OCI-LY3 (cell line): Measurements from ENCODE around the gene WNT2.
A peak's percentile ranks its signal among the peaks of the same experiment; 100 is the strongest.

Experiments used
- H2AFZ ChIP-seq: fragments of 200-600, 300-600 bp; shearing (Covaris generic); 2 replicates; pipeline ENCODE4 v1.6.0; 2014; ENCODE audit warnings: antibody characterized with exemption, low read depth, low read length
- H3K27ac ChIP-seq: fragments of 200-600, 300-600 bp; sonication (generic); 2 replicates; pipeline ENCODE4 v1.5.1; 2014; ENCODE audit warnings: mild to moderate bottlenecking, low read length, moderate library complexity, mixed read lengths
- H3K27me3 ChIP-seq: fragments of 200-600, 300-600 bp; sonication (generic); 2 replicates; pipeline ENCODE4 v1.6.1; 2014; ENCODE audit warnings: low read depth, low read length, mixed read lengths
- H3K36me3 ChIP-seq: fragments of 200-600, 300-600 bp; sonication (generic); replicated peaks from 2 replicates; pipeline ENCODE3; 2014; ENCODE audit warnings: low read depth, low read length, mixed read lengths
- H3K4me1 ChIP-seq: fragments of 300-600, 200-600 bp; sonication (generic); 2 replicates; pipeline ENCODE4 v1.6.1; 2014; ENCODE audit warnings: low read length, mixed read lengths
- H3K4me2 ChIP-seq: fragments of 200-600, 300-600 bp; sonication (generic); 2 replicates; pipeline ENCODE4 v1.6.1; 2014; ENCODE audit warnings: low read length, mixed read lengths
- H3K4me3 ChIP-seq: fragments of 300-600, 200-600 bp; sonication (generic); 2 replicates; pipeline ENCODE4 v1.5.1; 2014; ENCODE audit warnings: antibody characterized with exemption, mild to moderate bottlenecking, low read length, moderate library complexity
- H3K79me2 ChIP-seq: fragments of 300-600, 200-600 bp; shearing (Covaris generic); 2 replicates; pipeline ENCODE4 v1.6.1; 2014; ENCODE audit warnings: mild to moderate bottlenecking, low read length, mixed read lengths
- H3K9ac ChIP-seq: fragments of 300-600, 200-600 bp; shearing (Covaris generic); 2 replicates; pipeline ENCODE4 v1.6.0; 2014; ENCODE audit warnings: mild to moderate bottlenecking, low read length, moderate library complexity
- H3K9me3 ChIP-seq: fragments of 200-600, 300-600 bp; shearing (Covaris generic); 2 replicates; pipeline ENCODE4 v1.6.1; 2014; ENCODE audit warnings: low read length, mixed read lengths; ENCODE audit not compliant: insufficient read depth
- H4K20me1 ChIP-seq: fragments of 200-600, 300-600 bp; sonication (generic); 2 replicates; pipeline ENCODE4 v1.6.1; 2016; ENCODE audit warnings: low read length, mixed read lengths; ENCODE audit not compliant: insufficient read depth
- CTCF ChIP-seq: fragments of 200-600, 300-600 bp; sonication (generic); IDR thresholded peaks from 2 replicates; pipeline ENCODE4 v1.5.1; 2014; ENCODE audit warnings: antibody characterized with exemption, low read length, low read depth
- EZH2phosphoT487 ChIP-seq: fragments of 200-600 bp; shearing (Covaris generic); IDR thresholded peaks from 2 replicates; pipeline ENCODE4 v1.6.1; 2018; ENCODE audit warnings: antibody characterized with exemption, mixed run types, low read depth

WNT2 gene

DNA sequence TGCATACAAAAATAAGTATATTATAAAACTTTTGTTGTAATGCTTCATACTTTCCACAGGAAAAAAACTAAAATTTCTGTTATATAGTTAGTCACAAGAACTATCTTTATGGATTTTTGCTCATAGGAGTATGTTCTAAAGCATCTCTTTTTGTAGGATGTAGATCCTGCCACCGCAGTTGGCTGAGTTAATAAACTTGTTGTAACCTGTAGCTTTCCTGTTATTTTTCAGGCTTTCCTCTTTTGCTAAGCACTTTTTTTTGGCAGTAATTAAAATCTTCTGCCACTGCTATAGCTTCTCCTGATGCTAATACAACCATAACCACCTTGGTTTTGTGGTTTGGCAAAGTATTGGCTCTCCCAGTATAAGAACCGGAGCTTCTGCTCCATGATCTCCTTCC lies 60.3 kb downstream of the WNT2 start:
- Histone ChIP-seq H3K4me1 (no peaks in the 10 kb centered on the region), H3K4me3 (no peak overlapping the region), H3K27me3 (no peaks in the 10 kb centered on the region), H3K79me2 (no peaks in the 10 kb centered on the region), H3K9me3 (no peaks in the 10 kb centered on the region), H2AFZ (no peak overlapping the region), H3K9ac (no peak overlapping the region), H4K20me1 (no peaks in the 10 kb centered on the region), H3K36me3 (no peaks in the 10 kb centered on the region), H3K4me2 (no peak overlapping the region), H3K27ac (no peak overlapping the region)
- TF ChIP-seq CTCF (no peak), EZH2phosphoT487 (no peak)

- Histone ChIP-seq H2AFZ (no peak overlapping the region), H3K27me3 (no peaks in the 10 kb centered on the region), H3K4me3 (no peak overlapping the region), H4K20me1 (no peaks in the 10 kb centered on the region), H3K27ac (no peak overlapping the region), H3K79me2 (no peaks in the 10 kb centered on the region), H3K36me3 (no peaks in the 10 kb centered on the region), H3K9ac (no peak overlapping the region), H3K4me2 (no peak overlapping the region), H3K4me1 (0 out of 2 replicates have a peak, but pooled peaks cover 4% of the 10 kb centered on the region), H3K9me3 (no peaks in the 10 kb centered on the region)
- TF ChIP-seq EZH2phosphoT487 = no peak
- TF ChIP-seq CTCF = no peak
These were observed 63.2 kb downstream of the WNT2 start for GRCh38 chr7:117259615-117260014.

GRCh38 chr7:117251687-117252086 lies 71.2 kb downstream of the WNT2 start:
- Histone ChIP-seq H4K20me1 (no peaks in the 10 kb centered on the region), H3K27ac (peak overlapping the region; percentile 41), H3K36me3 (no peaks in the 10 kb centered on the region), H3K9ac (peak overlapping the region; percentile 30), H3K4me1 (peaks cover 35% of the 10 kb centered on the region), H2AFZ (peak overlapping the region; percentile 57; the same call in 1 of the 2 replicates), H3K79me2 (no peaks in the 10 kb centered on the region), H3K4me2 (peak overlapping the region; percentile 68), H3K27me3 (no peaks in the 10 kb centered on the region), H3K4me3 (peak overlapping the region; percentile 23), H3K9me3 (no peaks in the 10 kb centered on the region)
- TF ChIP-seq EZH2phosphoT487 (no peak), CTCF (no peak)

- TF ChIP-seq CTCF (no peak), EZH2phosphoT487 (no peak)
- H3K27me3 ChIP-seq = no peaks in the 10 kb centered on the region
- no peaks in the 10 kb centered on the region for H4K20me1 ChIP-seq
- no peak overlapping the region for H3K4me2 ChIP-seq
- H3K79me2 ChIP-seq = no peaks in the 10 kb centered on the region
- no peak overlapping the region for H3K27ac ChIP-seq
- no peak overlapping the region for H3K4me3 ChIP-seq
- H3K4me1 ChIP-seq = peaks cover 35% of the 10 kb centered on the region
- H3K9ac ChIP-seq = peak overlapping the region; percentile 30; the same call in 1 of the 2 replicates
- H3K36me3 ChIP-seq = no peaks in the 10 kb centered on the region
- H2AFZ ChIP-seq = no peak overlapping the region
- H3K9me3 ChIP-seq = no peaks in the 10 kb centered on the region
These were observed 72.1 kb downstream of the WNT2 start for GRCh38 chr7:117250801-117251200.
